Bronchial epithelial cell (primary cell): ENCODE results near the gene CREB3L4. TPM values are rescaled to one million over a fixed set of nuclear protein-coding genes. Genes with fewer than 3 reads are reported as not detected.

Experiments used
- DNase-seq: peaks from one replicate; pipeline ENCODE4 v3.0.0-alpha.2; 2010; ENCODE audit warnings: low read depth
- FAIRE-seq: peaks from 2 replicates; lab custom pipeline; 2011; peaks lifted over from hg19 to GRCh38; lab: Jason Lieb, UNC
- H3K27me3 ChIP-seq: 2 replicates; pipeline ENCODE4 v1.5.1; 2011; ENCODE audit warnings: low read length; ENCODE audit not compliant: control insufficient read depth, insufficient read depth
- H3K36me3 ChIP-seq: 2 replicates; pipeline ENCODE4 v1.5.1; 2011; ENCODE audit warnings: low read length; ENCODE audit not compliant: control insufficient read depth, insufficient read depth
- H3K4me3 ChIP-seq: 2 replicates; pipeline ENCODE4 v1.5.1; 2011; ENCODE audit warnings: mild to moderate bottlenecking, low read depth, low read length, control low read depth
- CTCF ChIP-seq: IDR thresholded peaks from 2 replicates; pipeline ENCODE4 v1.5.1; 2011; ENCODE audit warnings: mild to moderate bottlenecking, moderate library complexity, low read length, control low read depth, inconsistent platforms; ENCODE audit not compliant: insufficient read depth, severe bottlenecking
- total RNA-seq: library from RNA; depleted of rRNA; stranded (reverse); fragments of >200 nt; gene quantifications from 2 replicates; pipeline ENCODE4 v1.2.1, GENCODE V29; 2014

Gene CREB3L4
- total RNA-seq, 1 donor from 2014 or later, result 7.1 TPM

- H3K36me3 ChIP-seq, result peaks cover 6% of the 10 kb centered on the region
- DNase-seq (no peak), FAIRE-seq (no peak)
- TF ChIP-seq CTCF, result no peak
- H3K27me3 ChIP-seq, result no peaks in the 10 kb centered on the region
- no peak overlapping the region for H3K4me3 ChIP-seq
Observed at GRCh38 chr1:153968972-153969371, 1.3 kb downstream of the CREB3L4 start.

GRCh38 chr1:153970346-153970745, 2.6 kb downstream of the CREB3L4 start:
- H3K36me3 ChIP-seq, result peaks cover 12% of the 10 kb centered on the region
- no peaks in the 10 kb centered on the region for H3K27me3 ChIP-seq
- DNase-seq (no peak), FAIRE-seq (no peak)
- H3K4me3 ChIP-seq, result no peak overlapping the region
- no peak for TF ChIP-seq CTCF

GRCh38 chr1:153973071-153973470, 5.4 kb downstream of the CREB3L4 start:
- peaks cover 16% of the 10 kb centered on the region for H3K36me3 ChIP-seq
- no peak for FAIRE-seq
- DNase-seq, result no peak
- H3K4me3 ChIP-seq, result no peak overlapping the region
- no peak for TF ChIP-seq CTCF
- no peaks in the 10 kb centered on the region for H3K27me3 ChIP-seq

GRCh38 chr1:153973525-153973924, 5.8 kb downstream of the CREB3L4 start:
- Histone ChIP-seq H3K27me3 (no peaks in the 10 kb centered on the region), H3K4me3 (no peak overlapping the region), H3K36me3 (peaks cover 16% of the 10 kb centered on the region)
- FAIRE-seq (no peak), DNase-seq (no peak)
- TF ChIP-seq CTCF, result no peak

GRCh38 chr1:153976819-153977249, 9.1 kb downstream of the CREB3L4 start:
- no peak for FAIRE-seq
- DNase-seq, result no peak
- no peak for TF ChIP-seq CTCF
- no peaks in the 10 kb centered on the region for H3K27me3 ChIP-seq
- peaks cover 16% of the 10 kb centered on the region for H3K36me3 ChIP-seq
- peak overlapping the region; percentile 76 for H3K4me3 ChIP-seq
